Retinal pigment epithelial cell (primary cell): Measurements from ENCODE around the gene PUDP.

Experiments
- DNase-seq: peaks from one replicate; pipeline ENCODE4 v3.0.0-alpha.2; 2010; ENCODE audit warnings: low read depth
- H3K4me3 ChIP-seq: 2 replicates; pipeline ENCODE4 v1.5.1; 2011; ENCODE audit warnings: mild to moderate bottlenecking, low read length, control low read depth, moderate library complexity
- CTCF ChIP-seq: conservative IDR thresholded peaks from 2 replicates; pipeline ENCODE4 v1.5.1; 2011; ENCODE audit warnings: low read depth, low read length, control low read depth, inconsistent platforms

Gene PUDP

GRCh38 chrX:7119950-7120877 lies 27.7 kb downstream of the PUDP start:
- no peak for TF ChIP-seq CTCF
- peak; percentile 22 for DNase-seq
- H3K4me3 ChIP-seq = no peak overlapping the region

DNA sequence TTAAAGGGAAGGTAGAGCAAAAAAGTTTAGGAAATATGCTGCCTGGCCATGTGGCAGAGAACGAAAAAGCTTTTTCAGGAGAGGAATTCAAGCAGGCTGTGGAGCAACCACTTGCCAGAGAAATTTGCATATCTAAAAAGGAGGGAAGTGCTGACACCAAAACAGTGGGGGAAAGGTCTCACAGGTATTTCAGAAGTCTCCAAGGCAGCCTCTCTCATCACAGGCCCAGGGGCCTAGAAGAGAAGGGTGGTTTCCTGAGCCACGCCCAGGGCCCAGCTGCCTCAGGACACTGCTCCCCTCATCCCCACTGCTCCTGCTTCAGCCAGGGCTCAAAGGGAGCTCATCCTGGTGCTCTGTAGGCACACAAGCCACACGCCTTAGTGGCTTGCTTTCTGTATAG lies 30.4 kb downstream of the PUDP start:
- no peak overlapping the region for H3K4me3 ChIP-seq
- no peak for DNase-seq
- TF ChIP-seq CTCF = no peak

DNA sequence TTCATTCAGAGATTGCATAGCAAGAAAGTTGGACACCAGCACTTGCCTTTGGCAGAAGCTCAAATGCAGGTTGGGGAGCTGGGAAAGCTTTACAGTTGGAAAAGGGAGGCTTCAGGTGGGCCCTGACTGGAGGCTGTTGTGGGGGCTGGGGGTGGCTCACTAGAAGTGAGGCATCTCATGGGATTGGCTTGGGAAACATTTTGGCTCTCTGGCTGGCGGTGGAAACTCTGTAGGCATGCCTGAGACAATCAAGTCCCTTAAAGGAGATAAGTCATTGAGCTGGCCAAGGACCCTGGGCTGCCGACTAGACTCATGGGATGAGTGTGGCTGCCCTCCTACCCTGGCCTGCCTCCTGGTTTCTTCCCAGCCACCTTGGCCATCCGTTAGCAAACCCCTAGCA lies 31.9 kb downstream of the PUDP start:
- no peak for DNase-seq
- H3K4me3 ChIP-seq = no peak overlapping the region
- TF ChIP-seq CTCF = no peak

- H3K4me3 ChIP-seq = no peak overlapping the region
These were observed 32.4 kb downstream of the PUDP start for GRCh38 chrX:7115557-7115956.

GRCh38 chrX:7112071-7112470 lies 35.9 kb downstream of the PUDP start:
- H3K4me3 ChIP-seq = no peak overlapping the region
- no peak for TF ChIP-seq CTCF
- no peak for DNase-seq

More at GRCh38 chrX:7115557-7115956, 32.4 kb downstream of the PUDP start:
- DNase-seq = no peak
- TF ChIP-seq CTCF = no peak

GRCh38 chrX:7111518-7111917 lies 36.4 kb downstream of the PUDP start:
- no peak overlapping the region for H3K4me3 ChIP-seq
- no peak for TF ChIP-seq CTCF
- DNase-seq = no peak

DNA sequence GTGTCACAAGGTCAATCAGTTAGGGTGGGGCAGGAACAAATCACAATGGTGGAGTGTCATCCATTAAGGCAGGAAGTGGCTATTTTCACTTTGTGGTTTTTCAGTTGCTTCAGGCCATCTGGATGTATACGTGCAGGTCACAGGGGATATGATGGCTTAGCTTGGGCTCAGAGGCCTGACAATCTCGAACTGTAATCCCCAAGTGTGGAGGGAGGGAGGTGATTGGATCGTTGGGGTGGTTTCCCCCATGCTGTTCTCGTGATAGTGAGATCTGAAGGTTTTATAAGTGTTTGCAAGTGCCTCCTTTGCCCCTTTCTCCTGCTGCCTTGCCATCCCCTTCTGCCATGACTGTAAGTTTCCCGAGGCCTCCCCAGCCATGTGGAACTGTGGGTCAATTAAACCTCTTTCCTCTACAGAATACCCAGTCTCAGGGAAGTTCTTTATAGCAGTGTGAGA lies 37.1 kb downstream of the PUDP start:
- no peak for TF ChIP-seq CTCF
- H3K4me3 ChIP-seq = no peak overlapping the region
- DNase-seq = no peak
